K562 (cell line): Measurements from ENCODE around the gene IRAG1.

Experiments
- CHD2 ChIP-seq: IDR thresholded peaks from 2 replicates; pipeline ENCODE4 v1.6.1; 2011; ENCODE audit warnings: low read depth, low read length
- E2F4 ChIP-seq: sonication (generic); formaldehyde crosslinking; IDR thresholded peaks from 2 replicates; pipeline ENCODE4 v1.8.0; 2022; ENCODE audit warnings: mild to moderate bottlenecking, low read depth, missing genetic modification reagents
- EZH2 ChIP-seq: IDR thresholded peaks from 2 replicates; pipeline ENCODE4 v1.6.1; 2012; ENCODE audit warnings: low read depth, mild to moderate bottlenecking, inconsistent platforms, low read length, borderline replicate concordance
- JUND ChIP-seq, 2 experiments: IDR thresholded peaks; 2 replicates in 1 of 2; 3 replicates in 1 of 2; pipeline ENCODE4 v1.6.1; 2011; ENCODE audit warnings: borderline replicate concordance in 2 of 2, low read depth in 2 of 2, low read length in 2 of 2, improper control_type of control experiment in 1 of 2, missing biosample characterization in 1 of 2, missing genetic modification characterization in 1 of 2, missing genetic modification reagents in 1 of 2
- MXI1 ChIP-seq: IDR thresholded peaks from 2 replicates; pipeline ENCODE4 v1.6.1; 2011; ENCODE audit warnings: low read depth, mild to moderate bottlenecking, improper control_type of control experiment, low read length
- TAF1 ChIP-seq: IDR thresholded peaks from 2 replicates; pipeline ENCODE4 v1.6.1; 2011; ENCODE audit warnings: mild to moderate bottlenecking, low read length, moderate library complexity; ENCODE audit not compliant: insufficient read depth, control insufficient read depth, severe bottlenecking; ENCODE audit errors: extremely low read depth
- ZFP36 ChIP-seq: fragments of 150-350 bp; IDR thresholded peaks from 2 replicates; pipeline ENCODE4 v1.6.1; 2018; ENCODE audit warnings: low read length, low read depth; ENCODE audit not compliant: partially characterized antibody
- ZNF311 ChIP-seq: fragments of 250-450 bp; sonication (Bioruptor Pico); IDR thresholded peaks from 2 replicates; pipeline ENCODE4 v1.4.0; 2020; ENCODE audit warnings: mild to moderate bottlenecking, moderate library complexity
- ZNF384 ChIP-seq: IDR thresholded peaks from 2 replicates; pipeline ENCODE4 v1.6.1; 2012; ENCODE audit warnings: low read depth, low read length, improper control_type of control experiment
- TF ChIP-seq, protein P1 (sequence below), 3 experiments: fragments of 200-800 bp in 1 of 3; fragments of 250-450 bp in 1 of 3; fragments of 450-650 bp in 1 of 3; sonication (Bioruptor Pico) in 1 of 3; sonication (Bioruptor generic) in 1 of 3; formaldehyde crosslinking in 1 of 3; IDR thresholded peaks; 2 replicates each; pipeline versions ENCODE4 v1.6.1 to v1.8.0; 2016 to 2022; ENCODE audit warnings: mild to moderate bottlenecking in 2 of 3, missing genetic modification characterization in 2 of 3, missing compliant biosample characterization in 1 of 3, moderate library complexity in 1 of 3

GRCh38 chr11:10673501-10674062 lies 20.0 kb downstream of the IRAG1 start:
- TF ChIP-seq EZH2: no peak
- TF ChIP-seq E2F4 (CRISPR knock-in tag): no peak
- no peak for TF ChIP-seq ZFP36
- no peak for TF ChIP-seq JUND (IDR thresholded peaks at IDR 0.05; ENCODE audit: borderline replicate concordance, low read depth, low read length)
- TF ChIP-seq JUND (tag; IDR thresholded peaks at IDR 0.05; ENCODE audit: borderline replicate concordance, low read depth, low read length): no peak
- TF ChIP-seq CHD2: no peak
- TF ChIP-seq ZNF384: no peak
- no peak for TF ChIP-seq MXI1
- no peak for TF ChIP-seq ZNF311 (CRISPR knock-in tag)
- no peak for TF ChIP-seq TAF1
- TF ChIP-seq, protein P1, sequence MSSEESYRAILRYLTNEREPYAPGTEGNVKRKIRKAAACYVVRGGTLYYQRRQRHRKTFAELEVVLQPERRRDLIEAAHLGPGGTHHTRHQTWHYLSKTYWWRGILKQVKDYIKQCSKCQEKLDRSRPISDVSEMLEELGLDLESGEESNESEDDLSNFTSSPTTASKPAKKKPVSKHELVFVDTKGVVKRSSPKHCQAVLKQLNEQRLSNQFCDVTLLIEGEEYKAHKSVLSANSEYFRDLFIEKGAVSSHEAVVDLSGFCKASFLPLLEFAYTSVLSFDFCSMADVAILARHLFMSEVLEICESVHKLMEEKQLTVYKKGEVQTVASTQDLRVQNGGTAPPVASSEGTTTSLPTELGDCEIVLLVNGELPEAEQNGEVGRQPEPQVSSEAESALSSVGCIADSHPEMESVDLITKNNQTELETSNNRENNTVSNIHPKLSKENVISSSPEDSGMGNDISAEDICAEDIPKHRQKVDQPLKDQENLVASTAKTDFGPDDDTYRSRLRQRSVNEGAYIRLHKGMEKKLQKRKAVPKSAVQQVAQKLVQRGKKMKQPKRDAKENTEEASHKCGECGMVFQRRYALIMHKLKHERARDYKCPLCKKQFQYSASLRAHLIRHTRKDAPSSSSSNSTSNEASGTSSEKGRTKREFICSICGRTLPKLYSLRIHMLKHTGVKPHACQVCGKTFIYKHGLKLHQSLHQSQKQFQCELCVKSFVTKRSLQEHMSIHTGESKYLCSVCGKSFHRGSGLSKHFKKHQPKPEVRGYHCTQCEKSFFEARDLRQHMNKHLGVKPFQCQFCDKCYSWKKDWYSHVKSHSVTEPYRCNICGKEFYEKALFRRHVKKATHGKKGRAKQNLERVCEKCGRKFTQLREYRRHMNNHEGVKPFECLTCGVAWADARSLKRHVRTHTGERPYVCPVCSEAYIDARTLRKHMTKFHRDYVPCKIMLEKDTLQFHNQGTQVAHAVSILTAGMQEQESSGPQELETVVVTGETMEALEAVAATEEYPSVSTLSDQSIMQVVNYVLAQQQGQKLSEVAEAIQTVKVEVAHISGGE (CRISPR knock-in tag; IDR thresholded peaks at IDR 0.05): no peak
